ENCODE data around the gene PHOSPHO2.

The PHOSPHO2 gene

GRCh38 chr2:169716938-169717690, 22.8 kb downstream of the PHOSPHO2 start:
- no peak for DNase-seq (ENCODE audit: low spot score)

GRCh38 chr2:169717691-169718063, 23.4 kb downstream of the PHOSPHO2 start:
- no peak for DNase-seq (ENCODE audit: low spot score)

- DNase-seq (ENCODE audit: low spot score) = no peak
Measured at GRCh38 chr2:169718930-169719504, 24.7 kb downstream of the PHOSPHO2 start.

- DNase-seq (ENCODE audit: low spot score) = no peak
Measured at GRCh38 chr2:169721016-169721415, 26.7 kb downstream of the PHOSPHO2 start.

GRCh38 chr2:169727065-169727464, 32.8 kb downstream of the PHOSPHO2 start:
- no peak for DNase-seq (ENCODE audit: low spot score)

- no peak for DNase-seq (ENCODE audit: low spot score)
Measured at GRCh38 chr2:169729274-169729605, 35.0 kb downstream of the PHOSPHO2 start.

GRCh38 chr2:169732075-169732474, 37.8 kb downstream of the PHOSPHO2 start:
- no peak for DNase-seq (ENCODE audit: low spot score)

- DNase-seq (ENCODE audit: low spot score) = no peak
Measured at GRCh38 chr2:169732583-169733358, 38.5 kb downstream of the PHOSPHO2 start.

GRCh38 chr2:169734169-169734847, 40.0 kb downstream of the PHOSPHO2 start:
- DNase-seq (ENCODE audit: low spot score) = no peak

GRCh38 chr2:169735623-169736022, 41.4 kb downstream of the PHOSPHO2 start:
- DNase-seq (ENCODE audit: low spot score) = no peak

- DNase-seq (ENCODE audit: low spot score) = no peak
Measured at GRCh38 chr2:169736902-169737301, 42.6 kb downstream of the PHOSPHO2 start.

GRCh38 chr2:169738566-169739229, 44.4 kb downstream of the PHOSPHO2 start:
- DNase-seq (ENCODE audit: low spot score) = no peak

- DNase-seq (ENCODE audit: low spot score) = no peak
Measured at GRCh38 chr2:169739351-169739750, 45.1 kb downstream of the PHOSPHO2 start.

GRCh38 chr2:169743549-169743948, 49.3 kb downstream of the PHOSPHO2 start:
- no peak for DNase-seq (ENCODE audit: low spot score)

GRCh38 chr2:169746240-169746639, 52.0 kb downstream of the PHOSPHO2 start:
- DNase-seq (ENCODE audit: low spot score) = no peak

- DNase-seq (ENCODE audit: low spot score) = no peak
Measured at GRCh38 chr2:169748319-169748718, 54.0 kb downstream of the PHOSPHO2 start.

All from hepatic stellate cell (primary cell).